HK-2 (cell line): ENCODE measurements around the gene KLHL30.
"Not testable (repeated sequence)": the region's sequence is repeated elsewhere in the genome, so short reads cannot be mapped to it uniquely, and the experiment has no call there.

Source experiments
- DNase-seq: peaks from one replicate; pipeline ENCODE4 v3.0.0-alpha.2; 2018; ENCODE audit not compliant: unreplicated experiment

Gene KLHL30

GRCh38 chr2:238161291-238162051, 23.0 kb downstream of the KLHL30 start:
- DNase-seq: no peak

- DNase-seq: no peak
These were observed 23.9 kb downstream of the KLHL30 start for GRCh38 chr2:238162251-238162845.

GRCh38 chr2:238162846-238163441, 24.5 kb downstream of the KLHL30 start:
- DNase-seq: no peak

GRCh38 chr2:238163481-238164198, 25.2 kb downstream of the KLHL30 start:
- no peak for DNase-seq

GRCh38 chr2:238164906-238165287, 26.4 kb downstream of the KLHL30 start:
- no peak for DNase-seq

- no peak for DNase-seq
These were observed 26.9 kb downstream of the KLHL30 start for GRCh38 chr2:238165288-238165921.

- no peak for DNase-seq
These were observed 28.2 kb downstream of the KLHL30 start for GRCh38 chr2:238166391-238167343.

- no peak for DNase-seq
These were observed 28.9 kb downstream of the KLHL30 start for GRCh38 chr2:238167344-238167715.

- no peak for DNase-seq
These were observed 29.3 kb downstream of the KLHL30 start for GRCh38 chr2:238167761-238168160.

GRCh38 chr2:238168196-238169047, 30.0 kb downstream of the KLHL30 start:
- no peak for DNase-seq

- DNase-seq: peak; percentile 40
These were observed 30.7 kb downstream of the KLHL30 start for GRCh38 chr2:238169048-238169707.

- DNase-seq: peak; percentile 84
These were observed 31.3 kb downstream of the KLHL30 start for GRCh38 chr2:238169708-238170251.

GRCh38 chr2:238170386-238171071, 32.1 kb downstream of the KLHL30 start:
- no peak for DNase-seq

GRCh38 chr2:238171072-238171431, 32.6 kb downstream of the KLHL30 start:
- DNase-seq: not testable (repeated sequence)

GRCh38 chr2:238171575-238172187, 33.2 kb downstream of the KLHL30 start:
- no peak for DNase-seq

- DNase-seq: no peak
These were observed 34.0 kb downstream of the KLHL30 start for GRCh38 chr2:238172439-238172838.

- DNase-seq: no peak
These were observed 35.2 kb downstream of the KLHL30 start for GRCh38 chr2:238173692-238174091.

GRCh38 chr2:238174291-238174690, 35.8 kb downstream of the KLHL30 start:
- DNase-seq: no peak
